GM23338 (cell line): ENCODE data around the gene NEURL1B. TPM values are rescaled to one million over a fixed set of nuclear protein-coding genes. Genes with fewer than 3 reads are reported as not detected.

Experiments used
- ATAC-seq: fragments of 200-7000 bp; cut with Tn5 transposase; 3 replicates; pipeline ENCODE4 v1.9.1; 2020
- DNase-seq: peaks from one replicate; pipeline ENCODE4 v3.0.0-alpha.2; 2015; ENCODE audit warnings: low spot score
- H2AFZ ChIP-seq: fragments of 200-600 bp; sonication (generic); 2 replicates; pipeline ENCODE4 v1.8.0; 2016; ENCODE audit warnings: antibody characterized with exemption, mild to moderate bottlenecking, moderate library complexity
- H3F3A ChIP-seq: fragments of 200-600 bp; sonication (generic); replicated peaks from 2 replicates; pipeline ENCODE4 v1.8.0; 2017; ENCODE audit warnings: antibody characterized with exemption, mixed run types, low read depth
- H3K27ac ChIP-seq: fragments of 200-600 bp; sonication (generic); 2 replicates; pipeline ENCODE4 v1.6.1; 2016; ENCODE audit warnings: low read depth
- H3K27me3 ChIP-seq: fragments of 200-600 bp; sonication (generic); 2 replicates; pipeline ENCODE4 v1.8.0; 2016; ENCODE audit warnings: mild to moderate bottlenecking, mixed run types, moderate library complexity; ENCODE audit not compliant: insufficient read depth
- H3K36me3 ChIP-seq: fragments of 200-600 bp; sonication (generic); 2 replicates; pipeline ENCODE4 v1.8.0; 2016; ENCODE audit warnings: mild to moderate bottlenecking; ENCODE audit not compliant: insufficient read depth
- H3K4me1 ChIP-seq: fragments of 200-600 bp; sonication (generic); 2 replicates; pipeline ENCODE4 v1.8.0; 2016; ENCODE audit warnings: mild to moderate bottlenecking, moderate library complexity; ENCODE audit not compliant: insufficient read depth
- H3K4me2 ChIP-seq: fragments of 200-600 bp; sonication (generic); 2 replicates; pipeline ENCODE4 v1.7.1; 2017; ENCODE audit warnings: mixed run types
- H3K4me3 ChIP-seq: fragments of 200-600 bp; sonication (generic); 2 replicates; pipeline ENCODE4 v1.6.1; 2016; ENCODE audit warnings: mixed run types
- H3K79me2 ChIP-seq: fragments of 200-600 bp; sonication (generic); replicated peaks from 2 replicates; pipeline ENCODE4 v1.8.0; 2017; ENCODE audit warnings: mild to moderate bottlenecking; ENCODE audit not compliant: insufficient read depth
- H3K9me2 ChIP-seq: fragments of 200-600 bp; sonication (generic); 2 replicates; pipeline ENCODE4 v1.8.0; 2017; ENCODE audit not compliant: insufficient read depth
- H4K20me1 ChIP-seq: fragments of 200-600 bp; sonication (generic); replicated peaks from 2 replicates; pipeline ENCODE4 v1.8.0; 2017; ENCODE audit warnings: mild to moderate bottlenecking; ENCODE audit not compliant: insufficient read depth
- H3K27ac Mint-ChIP-seq: 2 replicates; pipeline ENCODE4 v1.8.0; 2020; ENCODE audit warnings: inconsistent platforms, mild to moderate bottlenecking, moderate library complexity, mixed read lengths
- H3K27me3 Mint-ChIP-seq: 3 replicates; pipeline ENCODE4 v1.8.0; 2022; ENCODE audit warnings: low read depth, mild to moderate bottlenecking, moderate library complexity, mixed read lengths, inconsistent platforms; ENCODE audit not compliant: insufficient read depth, poor library complexity
- H3K36me3 Mint-ChIP-seq: 3 replicates; pipeline ENCODE4 v1.8.0; 2021; ENCODE audit warnings: low read depth, mild to moderate bottlenecking, inconsistent platforms, moderate library complexity, mixed read lengths
- H3K4me1 Mint-ChIP-seq: 3 replicates; pipeline ENCODE4 v1.8.0; 2020; ENCODE audit warnings: mild to moderate bottlenecking, inconsistent platforms, mixed read lengths
- H3K4me3 Mint-ChIP-seq: 3 replicates; pipeline ENCODE4 v1.8.0; 2021; ENCODE audit warnings: moderate library complexity, mild to moderate bottlenecking, inconsistent platforms, mixed read lengths
- H3K9me3 Mint-ChIP-seq: 3 replicates; pipeline ENCODE4 v1.8.0; 2020; ENCODE audit warnings: moderate library complexity, mild to moderate bottlenecking, inconsistent platforms, mixed read lengths
- EZH2 ChIP-seq: fragments of 200-600 bp; sonication (generic); IDR thresholded peaks from one replicate; pipeline ENCODE4 v1.8.0; 2017; ENCODE audit warnings: antibody characterized with exemption, mild to moderate bottlenecking, low read depth; ENCODE audit not compliant: unreplicated experiment
- JUNB ChIP-seq: IDR thresholded peaks from one replicate; pipeline ENCODE4 v1.6.1; 2016; ENCODE audit warnings: antibody characterized with exemption; ENCODE audit not compliant: unreplicated experiment
- NANOG ChIP-seq: IDR thresholded peaks from 2 replicates; pipeline ENCODE4 v1.6.1; 2016; ENCODE audit warnings: antibody characterized with exemption, borderline replicate concordance
- POLR2AphosphoS5 ChIP-seq: IDR thresholded peaks from 2 replicates; pipeline ENCODE4 v1.6.1; 2016; ENCODE audit warnings: antibody characterized with exemption, low read depth
- REST ChIP-seq: IDR thresholded peaks from one replicate; pipeline ENCODE4 v1.6.1; 2018; ENCODE audit warnings: antibody characterized with exemption; ENCODE audit not compliant: unreplicated experiment
- STAT1 ChIP-seq: IDR thresholded peaks from one replicate; pipeline ENCODE4 v1.6.1; 2016; ENCODE audit warnings: antibody characterized with exemption; ENCODE audit not compliant: unreplicated experiment
- ZNF331 ChIP-seq: fragments of 250-450 bp; sonication (Bioruptor Pico); IDR thresholded peaks from 2 replicates; pipeline ENCODE4 v1.5.0; 2020; ENCODE audit warnings: low read depth, mild to moderate bottlenecking, moderate library complexity
- polyA plus RNA-seq: library from polyadenylated mRNA; unstranded; fragments of >200 nt; fragmentation: Nextera tagmentation; extraction: Ambion mirVana; gene quantifications from 2 replicates; pipeline ENCODE4 v1.2.1, GENCODE V29; 2016
- total RNA-seq: library from RNA; depleted of rRNA; stranded (reverse); fragments of >200 nt; shearing (Covaris generic); gene quantifications from 2 replicates; pipeline ENCODE4 v1.2.3, GENCODE V29; 2014
- TF ChIP-seq, protein P1 (sequence below): IDR thresholded peaks from 2 replicates; pipeline ENCODE4 v1.6.1; 2016; ENCODE audit warnings: antibody characterized with exemption
- TF ChIP-seq, protein P2 (sequence below), 2 experiments: fragments of 200-600 bp in 1 of 2; sonication (generic) in 1 of 2; conservative IDR thresholded peaks; 2 replicates each; pipeline versions ENCODE4 v1.5.1 to v1.6.1; 2016 to 2017; ENCODE audit warnings: antibody characterized with exemption in 2 of 2, low read depth in 2 of 2, mild to moderate bottlenecking in 2 of 2, moderate library complexity in 1 of 2

Gene NEURL1B
- total and polyA plus RNA-seq, 2 experiments from 2014 or later: 1.9 to 13.3 TPM

GRCh38 chr5:172644711-172645110 is 3.6 kb downstream of the NEURL1B start:
- H3K4me1 ChIP-seq: peaks cover 38% of the 10 kb centered on the region
- H3K79me2 ChIP-seq: 0 out of 2 replicates have a peak, but pooled peaks cover 3% of the 10 kb centered on the region
- H3K27me3 Mint-ChIP-seq: peaks cover 22% of the 10 kb centered on the region
- no peak overlapping the region for H3K27ac Mint-ChIP-seq
- H4K20me1 ChIP-seq: peaks cover 4% of the 10 kb centered on the region
- no peaks in the 10 kb centered on the region for H3K36me3 Mint-ChIP-seq
- H2AFZ ChIP-seq: no peak overlapping the region
- TF ChIP-seq POLR2AphosphoS5 (no peak), NANOG (no peak), ZNF331 (CRISPR knock-in tag) (no peak), STAT1 (no peak)
- TF ChIP-seq, protein P1, sequence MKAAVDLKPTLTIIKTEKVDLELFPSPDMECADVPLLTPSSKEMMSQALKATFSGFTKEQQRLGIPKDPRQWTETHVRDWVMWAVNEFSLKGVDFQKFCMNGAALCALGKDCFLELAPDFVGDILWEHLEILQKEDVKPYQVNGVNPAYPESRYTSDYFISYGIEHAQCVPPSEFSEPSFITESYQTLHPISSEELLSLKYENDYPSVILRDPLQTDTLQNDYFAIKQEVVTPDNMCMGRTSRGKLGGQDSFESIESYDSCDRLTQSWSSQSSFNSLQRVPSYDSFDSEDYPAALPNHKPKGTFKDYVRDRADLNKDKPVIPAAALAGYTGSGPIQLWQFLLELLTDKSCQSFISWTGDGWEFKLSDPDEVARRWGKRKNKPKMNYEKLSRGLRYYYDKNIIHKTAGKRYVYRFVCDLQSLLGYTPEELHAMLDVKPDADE: no peak
- no peak for ATAC-seq
- peaks cover 5% of the 10 kb centered on the region; the same call in 1 of the 2 replicates for H3F3A ChIP-seq
- peaks cover 24% of the 10 kb centered on the region for H3K27me3 ChIP-seq
- H3K9me2 ChIP-seq: no peaks in the 10 kb centered on the region
- H3K36me3 ChIP-seq: no peaks in the 10 kb centered on the region
- no peak overlapping the region for H3K4me3 Mint-ChIP-seq
- peak; percentile 43 for DNase-seq
- peaks cover 54% of the 10 kb centered on the region for H3K4me1 Mint-ChIP-seq
- no peak overlapping the region for H3K4me3 ChIP-seq
- H3K4me2 ChIP-seq: no peak overlapping the region
- H3K27ac ChIP-seq: no peak overlapping the region
- H3K9me3 Mint-ChIP-seq: no peaks in the 10 kb centered on the region

DNA sequence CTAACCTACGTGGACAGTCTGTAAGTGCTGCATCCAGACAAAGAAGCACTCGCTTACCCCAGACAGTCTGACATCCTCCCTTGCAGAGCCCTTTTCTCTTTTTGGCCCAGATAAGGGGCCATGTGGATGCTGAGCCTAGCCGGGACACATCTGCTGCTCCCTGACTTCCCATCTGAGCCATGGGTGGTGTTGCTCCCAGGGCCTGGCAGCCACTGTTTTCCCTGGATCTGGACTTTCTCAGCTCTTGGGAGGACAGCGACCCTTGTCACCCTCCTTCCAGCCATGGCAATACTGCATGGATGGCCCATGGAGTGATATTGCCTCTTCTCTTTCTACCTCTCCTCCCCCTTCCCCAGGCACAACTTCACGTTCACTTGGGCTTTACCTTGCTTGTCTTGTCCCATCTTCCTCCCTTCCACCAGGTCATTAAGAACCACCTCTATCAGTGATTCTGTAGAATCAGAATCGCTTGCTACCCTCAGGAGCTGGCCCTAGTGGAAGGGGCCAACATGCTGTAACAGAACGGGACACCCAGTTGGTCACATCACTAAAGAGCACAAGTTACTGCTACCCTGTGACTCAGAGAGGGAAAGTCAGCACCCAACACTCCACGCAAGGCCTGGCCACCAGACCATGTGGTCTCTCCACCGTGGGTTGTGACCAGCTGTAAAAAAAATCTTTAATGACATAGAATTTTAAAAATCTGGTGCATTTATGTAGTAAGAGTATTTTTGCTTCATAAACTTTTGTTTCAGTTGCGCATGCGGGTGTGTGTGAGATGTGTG is 4.4 kb downstream of the NEURL1B start:
- H3K27me3 Mint-ChIP-seq: peaks cover 17% of the 10 kb centered on the region
- no peak for DNase-seq
- no peaks in the 10 kb centered on the region for H3K9me3 Mint-ChIP-seq
- no peak for ATAC-seq
- H3K4me3 Mint-ChIP-seq: no peak overlapping the region
- H3K4me2 ChIP-seq: no peak overlapping the region
- peaks cover 49% of the 10 kb centered on the region for H3K4me1 Mint-ChIP-seq
- no peaks in the 10 kb centered on the region for H3K9me2 ChIP-seq
- H3F3A ChIP-seq: peaks cover 3% of the 10 kb centered on the region; the same call in 1 of the 2 replicates
- peaks cover 16% of the 10 kb centered on the region for H3K27me3 ChIP-seq
- 0 out of 2 replicates have a peak, but pooled peaks cover 3% of the 10 kb centered on the region for H3K79me2 ChIP-seq
- no peak overlapping the region for H3K4me3 ChIP-seq
- H3K36me3 ChIP-seq: no peaks in the 10 kb centered on the region
- no peaks in the 10 kb centered on the region for H3K36me3 Mint-ChIP-seq
- H3K27ac Mint-ChIP-seq: no peak overlapping the region
- no peak overlapping the region for H2AFZ ChIP-seq
- H3K27ac ChIP-seq: no peak overlapping the region
- peaks cover 31% of the 10 kb centered on the region for H3K4me1 ChIP-seq
- H4K20me1 ChIP-seq: peaks cover 4% of the 10 kb centered on the region
- no peak for TF ChIP-seq ZNF331 (CRISPR knock-in tag)
- TF ChIP-seq, protein P2, sequence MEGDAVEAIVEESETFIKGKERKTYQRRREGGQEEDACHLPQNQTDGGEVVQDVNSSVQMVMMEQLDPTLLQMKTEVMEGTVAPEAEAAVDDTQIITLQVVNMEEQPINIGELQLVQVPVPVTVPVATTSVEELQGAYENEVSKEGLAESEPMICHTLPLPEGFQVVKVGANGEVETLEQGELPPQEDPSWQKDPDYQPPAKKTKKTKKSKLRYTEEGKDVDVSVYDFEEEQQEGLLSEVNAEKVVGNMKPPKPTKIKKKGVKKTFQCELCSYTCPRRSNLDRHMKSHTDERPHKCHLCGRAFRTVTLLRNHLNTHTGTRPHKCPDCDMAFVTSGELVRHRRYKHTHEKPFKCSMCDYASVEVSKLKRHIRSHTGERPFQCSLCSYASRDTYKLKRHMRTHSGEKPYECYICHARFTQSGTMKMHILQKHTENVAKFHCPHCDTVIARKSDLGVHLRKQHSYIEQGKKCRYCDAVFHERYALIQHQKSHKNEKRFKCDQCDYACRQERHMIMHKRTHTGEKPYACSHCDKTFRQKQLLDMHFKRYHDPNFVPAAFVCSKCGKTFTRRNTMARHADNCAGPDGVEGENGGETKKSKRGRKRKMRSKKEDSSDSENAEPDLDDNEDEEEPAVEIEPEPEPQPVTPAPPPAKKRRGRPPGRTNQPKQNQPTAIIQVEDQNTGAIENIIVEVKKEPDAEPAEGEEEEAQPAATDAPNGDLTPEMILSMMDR (conservative IDR thresholded peaks at IDR 0.05; ENCODE audit: low read depth in 2 of 2): no peak
- TF ChIP-seq REST: no peak
- no peak for TF ChIP-seq EZH2
- no peak for TF ChIP-seq STAT1
- TF ChIP-seq JUNB: no peak
- TF ChIP-seq POLR2AphosphoS5: no peak
